AML-193 (cell line): ENCODE measurements around the gene CYTH4.
"Not testable (repeated sequence)": the region's sequence is repeated elsewhere in the genome, so short reads cannot be mapped to it uniquely, and the experiment has no call there.

Experiments used
- DNase-seq, 2 experiments: peaks; one replicate each; lab custom pipeline; 2025; lab: John Stamatoyannopoulos, UW

The CYTH4 gene

DNA sequence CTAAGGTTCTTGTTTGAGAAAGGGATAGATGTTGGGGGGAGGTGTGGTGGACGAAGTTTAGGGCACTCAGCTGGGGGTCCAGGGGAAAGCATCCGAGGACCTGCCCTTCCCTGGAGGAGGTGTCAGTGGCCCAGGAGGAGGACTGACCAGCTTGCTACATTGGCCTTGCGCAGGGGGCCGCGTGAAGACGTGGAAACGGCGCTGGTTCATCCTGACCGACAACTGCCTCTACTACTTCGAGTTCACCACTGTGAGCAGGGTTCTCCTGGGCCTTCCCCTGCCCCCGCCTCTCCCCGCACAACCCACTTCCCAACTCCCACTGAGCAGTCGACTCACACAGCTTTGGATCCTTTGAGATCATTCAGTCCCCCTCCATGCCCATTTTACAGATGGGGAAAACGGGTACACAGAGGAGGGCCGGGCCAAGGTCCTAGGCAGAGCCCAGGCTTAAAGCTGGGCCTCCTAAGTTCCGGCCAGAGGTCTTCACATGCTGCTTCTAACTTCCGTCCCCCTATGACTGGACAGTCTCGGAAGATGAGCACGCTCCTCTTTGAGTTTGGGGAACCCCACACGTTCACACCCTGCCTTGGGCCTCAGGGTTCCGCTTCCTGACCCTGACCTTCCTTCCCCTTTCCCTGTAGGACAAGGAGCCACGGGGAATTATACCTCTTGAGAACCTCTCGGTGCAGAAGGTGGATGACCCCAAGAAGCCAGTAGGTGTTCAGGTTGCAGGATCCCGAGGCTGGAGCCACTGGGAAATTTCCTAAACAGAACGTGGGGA lies 28.7 kb downstream of the CYTH4 start:
- no peak for DNase-seq

DNA sequence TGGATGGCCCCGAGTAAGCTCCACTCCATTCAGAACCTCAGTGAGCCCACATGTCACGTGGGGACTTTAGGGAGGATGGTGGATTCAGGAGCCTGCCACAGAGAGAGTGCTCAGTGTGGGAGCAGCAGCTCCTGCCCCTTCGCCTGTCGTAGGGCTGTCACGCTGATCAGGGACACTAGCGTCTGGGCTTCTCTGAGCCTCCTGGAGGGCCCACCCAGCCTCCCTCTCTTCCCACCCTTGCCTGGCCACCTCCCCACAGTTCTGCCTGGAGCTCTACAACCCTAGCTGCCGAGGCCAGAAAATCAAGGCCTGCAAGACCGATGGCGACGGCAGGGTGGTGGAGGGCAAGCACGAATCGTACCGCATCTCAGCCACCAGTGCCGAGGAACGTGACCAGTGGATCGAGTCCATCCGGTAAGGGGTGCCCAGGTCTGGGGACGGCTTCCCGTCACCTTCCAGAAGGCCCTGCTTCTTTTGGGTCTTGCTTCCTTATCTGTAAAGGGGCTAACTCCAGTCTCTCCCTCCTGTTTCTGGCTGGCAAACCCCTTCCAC lies 29.5 kb downstream of the CYTH4 start:
- DNase-seq = no peak

DNA sequence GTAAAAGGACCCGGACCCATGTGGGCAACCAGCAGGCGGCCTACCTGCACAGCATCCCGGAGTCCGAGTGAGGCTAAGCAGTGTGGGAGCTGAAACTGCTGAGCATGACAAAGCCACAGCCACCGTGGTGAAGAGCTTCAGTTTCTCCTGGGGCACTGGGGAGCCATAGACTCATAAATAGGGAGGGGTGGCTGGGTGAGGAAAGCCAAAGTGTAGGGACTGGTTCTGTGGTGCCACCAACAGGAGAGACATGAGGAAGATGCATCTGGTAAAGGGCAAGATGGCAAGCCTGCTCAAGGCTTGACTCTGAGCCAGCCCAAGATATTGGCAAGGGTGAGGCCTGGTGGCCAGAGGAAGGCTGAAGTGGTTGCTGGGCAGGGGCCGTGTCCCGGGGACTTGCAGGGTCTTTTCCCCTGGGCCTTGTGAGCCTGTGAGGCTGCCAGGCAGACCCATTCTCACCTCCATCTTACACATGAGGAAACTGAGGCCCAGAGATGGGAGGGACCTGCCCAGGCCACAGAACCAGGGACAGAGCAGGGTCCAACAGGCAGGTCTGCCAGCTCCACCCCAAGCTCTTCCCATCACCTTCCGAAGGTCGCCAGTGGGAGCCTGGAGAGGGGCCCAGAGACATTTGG lies 30.4 kb downstream of the CYTH4 start:
- no peak for DNase-seq

DNA sequence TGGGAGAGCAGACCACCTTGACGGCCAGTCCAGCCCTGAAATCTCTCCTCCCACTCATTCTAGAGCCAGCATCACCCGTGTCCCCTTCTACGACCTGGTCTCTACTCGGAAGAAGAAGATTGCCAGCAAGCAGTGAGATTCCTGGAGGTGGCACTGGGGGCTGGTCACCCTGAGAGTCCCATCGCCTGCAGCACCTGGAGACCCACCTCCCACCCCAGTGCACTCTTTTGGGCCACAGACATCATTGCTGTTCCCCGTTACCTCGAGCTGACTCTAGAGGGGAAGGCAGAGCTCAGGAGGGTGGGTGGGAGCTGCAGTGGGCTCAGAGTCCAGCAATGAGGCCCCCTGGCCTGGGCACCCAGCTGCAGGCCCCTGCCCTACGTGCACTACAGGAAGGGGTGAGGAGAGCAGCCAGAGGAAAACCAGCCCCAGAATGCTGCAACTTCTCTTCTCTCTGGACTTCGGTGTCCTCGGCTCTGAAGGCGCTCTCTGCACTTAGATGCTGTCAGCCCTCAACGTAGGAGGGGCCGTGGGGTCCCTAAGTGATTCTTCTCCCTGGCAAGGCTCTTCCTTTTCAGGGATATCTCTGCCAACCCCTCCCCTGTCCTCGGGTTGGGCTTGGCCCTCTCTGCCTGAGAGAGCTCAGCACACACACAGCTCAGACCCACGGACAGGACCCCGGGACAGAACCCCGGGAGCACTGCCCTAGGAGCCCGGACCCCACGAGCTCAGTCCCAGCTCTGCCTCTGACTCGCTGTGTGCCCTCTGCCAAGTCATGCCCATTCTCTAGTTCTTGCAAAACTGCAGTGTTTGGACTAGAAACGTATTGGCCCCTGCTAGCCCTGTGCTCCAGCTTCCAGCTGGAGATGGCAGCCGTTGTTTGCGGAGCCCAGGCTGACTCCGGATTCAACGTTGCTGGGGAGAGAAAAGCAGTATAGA lies 31.3 kb downstream of the CYTH4 start:
- DNase-seq = no peak

DNA sequence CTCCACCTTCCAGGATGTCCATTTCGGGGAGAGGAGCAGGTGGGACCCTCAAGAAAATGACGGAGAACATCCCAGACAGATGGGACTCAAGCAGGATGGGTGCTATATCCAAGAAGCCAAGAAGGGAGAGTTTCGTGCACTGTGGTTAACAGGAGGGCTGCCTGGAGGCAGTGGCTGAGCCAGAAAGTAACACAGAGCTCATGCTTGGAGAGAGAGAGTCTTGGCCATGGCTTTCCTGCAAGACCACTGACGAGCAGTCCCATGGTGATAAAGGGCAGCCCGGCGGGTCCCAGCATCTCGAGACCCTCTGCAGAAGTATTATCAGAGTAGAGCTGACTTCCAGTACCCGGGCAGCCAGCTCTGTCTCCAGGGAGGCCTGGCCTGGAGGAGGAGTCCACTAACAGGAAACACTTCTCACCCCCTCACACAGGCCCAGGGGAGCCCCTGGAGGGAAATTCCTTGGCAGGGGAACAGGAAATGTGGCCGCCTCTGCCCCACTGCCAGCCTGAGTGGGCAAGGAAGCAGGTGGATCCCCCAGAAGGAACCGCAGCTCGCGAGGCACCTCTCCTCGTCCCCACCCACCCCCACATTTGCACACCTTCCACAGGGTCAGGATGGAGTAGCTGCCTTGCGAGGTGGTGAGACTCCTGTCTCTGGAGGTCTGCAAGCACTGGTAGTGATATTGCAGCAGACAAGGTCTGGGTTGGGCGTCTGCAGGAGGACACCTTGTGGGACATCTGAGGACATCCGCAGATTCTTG lies 32.2 kb downstream of the CYTH4 start:
- DNase-seq = no peak

DNA sequence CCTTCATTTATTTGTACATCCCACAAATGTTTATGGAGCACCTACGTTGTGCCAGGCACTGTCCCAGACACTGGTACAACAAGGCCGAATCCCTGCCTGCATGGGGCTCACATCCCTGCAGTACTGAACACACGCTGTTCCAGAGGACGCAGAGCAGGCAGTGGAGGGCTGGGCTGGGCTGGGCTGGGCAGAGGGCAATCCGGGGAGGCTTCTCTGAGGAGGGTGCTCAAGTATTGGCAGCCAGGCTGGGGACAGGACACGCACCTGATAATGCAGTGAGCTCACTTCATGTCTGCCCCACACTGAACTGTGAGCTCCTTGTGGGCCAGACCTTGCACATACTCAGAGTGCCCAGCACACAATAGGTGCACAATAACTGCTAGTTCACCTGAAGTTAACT lies 34.1 kb downstream of the CYTH4 start:
- no peak for DNase-seq

DNA sequence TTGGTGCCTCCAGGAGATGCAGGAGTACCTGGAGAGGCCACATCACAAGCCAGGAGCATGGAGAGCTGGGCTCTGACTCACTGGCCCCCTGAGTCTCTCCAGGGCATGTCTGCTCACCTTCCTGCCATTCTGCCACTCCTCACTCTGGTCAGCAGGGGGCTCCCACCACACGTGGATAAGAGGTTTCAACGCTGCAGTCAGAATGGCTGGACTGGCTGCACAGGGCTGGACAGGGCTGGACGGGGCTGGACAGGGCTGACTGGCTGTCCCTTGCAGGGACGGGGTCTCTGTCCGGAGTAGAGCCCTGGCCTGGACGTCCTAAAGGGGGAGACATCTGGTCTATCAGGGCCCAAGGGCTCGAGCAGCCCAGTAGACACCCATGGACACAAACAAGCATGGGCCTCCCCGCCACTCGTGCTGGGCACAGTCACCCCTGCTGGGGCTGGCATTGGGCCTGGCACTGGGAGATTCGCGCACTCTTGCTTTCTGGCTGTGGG lies 34.6 kb downstream of the CYTH4 start:
- peak; percentile 58 to 72 for DNase-seq

DNA sequence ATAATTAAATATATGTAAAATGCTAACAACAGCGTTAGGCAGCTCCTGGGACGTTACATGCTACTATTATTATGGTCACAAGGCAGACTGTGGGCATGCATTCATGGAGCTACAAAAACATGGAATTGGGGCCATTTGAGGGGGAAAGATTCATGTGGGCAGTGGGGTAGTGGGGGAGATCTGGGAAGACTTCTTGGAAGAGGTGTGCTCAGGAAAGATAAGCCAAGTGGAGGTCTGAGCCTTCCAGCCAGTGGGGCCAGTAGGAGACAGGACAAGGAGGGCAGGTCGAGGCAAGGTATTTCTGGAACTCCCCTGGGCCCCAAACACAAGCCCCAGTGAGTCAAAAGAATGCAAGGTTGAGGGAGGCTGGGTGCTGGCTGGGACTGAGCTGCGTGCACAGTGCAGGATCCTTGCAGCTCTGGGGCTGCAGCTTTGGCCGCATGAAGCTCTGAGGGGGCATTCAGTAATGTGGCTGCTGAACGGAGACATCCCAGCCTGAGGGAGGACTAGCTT lies 35.4 kb downstream of the CYTH4 start:
- DNase-seq = no peak

DNA sequence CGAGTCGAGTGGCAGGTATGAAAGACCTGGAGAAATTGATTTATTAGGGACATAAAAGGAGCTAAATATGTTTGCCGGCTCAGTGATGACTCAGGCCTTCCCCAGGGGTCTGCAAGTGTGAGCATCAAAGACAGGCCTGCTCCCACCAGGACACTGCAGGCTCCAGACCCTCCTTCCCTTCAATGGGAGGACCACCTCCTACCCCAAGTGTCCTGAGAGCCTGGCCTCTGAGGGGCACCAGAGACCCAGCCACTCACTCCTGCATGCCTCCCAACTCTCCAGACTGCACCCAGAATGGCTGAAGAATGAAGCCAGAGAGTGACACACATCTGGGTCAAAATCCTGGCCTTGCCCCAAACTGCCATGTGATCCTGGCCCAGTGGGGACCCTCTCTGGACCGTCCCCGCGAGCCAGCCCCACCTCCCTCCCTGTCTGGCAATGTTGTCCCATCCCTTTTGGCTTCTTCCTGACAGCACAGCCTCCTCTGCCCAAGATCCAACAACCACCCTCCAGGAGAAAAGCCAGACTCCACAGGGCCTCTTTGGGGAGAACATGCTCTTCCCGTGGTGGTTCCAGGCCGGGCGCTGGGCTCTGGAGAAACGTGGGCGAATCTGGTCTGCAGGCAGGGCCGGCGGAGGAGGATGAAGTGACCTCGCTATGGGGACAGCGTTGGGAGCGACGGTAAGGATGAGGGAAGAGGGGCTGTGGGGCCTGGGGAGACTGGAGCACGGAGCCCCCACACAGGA lies 36.2 kb downstream of the CYTH4 start:
- no peak for DNase-seq

DNA sequence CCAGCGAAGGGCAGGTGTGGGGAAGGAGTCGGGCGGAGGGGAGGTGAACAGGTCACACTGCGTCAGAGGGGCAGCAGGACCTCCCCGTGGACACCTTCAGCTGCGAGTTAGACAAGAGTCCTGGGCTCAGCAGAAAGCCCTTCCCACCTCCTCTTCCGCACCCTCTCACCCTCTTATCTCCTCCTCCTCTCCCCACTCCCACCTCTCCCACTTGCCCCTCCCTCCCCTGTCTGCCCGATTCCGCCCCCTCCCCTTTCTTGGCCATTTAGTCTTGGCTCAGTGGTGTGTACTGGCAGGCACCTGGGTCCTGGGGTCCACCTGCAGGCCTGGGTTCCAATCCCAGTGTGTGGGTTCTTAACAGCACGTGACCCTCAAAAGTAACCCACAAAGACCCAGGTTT lies 37.2 kb downstream of the CYTH4 start:
- DNase-seq = no peak

DNA sequence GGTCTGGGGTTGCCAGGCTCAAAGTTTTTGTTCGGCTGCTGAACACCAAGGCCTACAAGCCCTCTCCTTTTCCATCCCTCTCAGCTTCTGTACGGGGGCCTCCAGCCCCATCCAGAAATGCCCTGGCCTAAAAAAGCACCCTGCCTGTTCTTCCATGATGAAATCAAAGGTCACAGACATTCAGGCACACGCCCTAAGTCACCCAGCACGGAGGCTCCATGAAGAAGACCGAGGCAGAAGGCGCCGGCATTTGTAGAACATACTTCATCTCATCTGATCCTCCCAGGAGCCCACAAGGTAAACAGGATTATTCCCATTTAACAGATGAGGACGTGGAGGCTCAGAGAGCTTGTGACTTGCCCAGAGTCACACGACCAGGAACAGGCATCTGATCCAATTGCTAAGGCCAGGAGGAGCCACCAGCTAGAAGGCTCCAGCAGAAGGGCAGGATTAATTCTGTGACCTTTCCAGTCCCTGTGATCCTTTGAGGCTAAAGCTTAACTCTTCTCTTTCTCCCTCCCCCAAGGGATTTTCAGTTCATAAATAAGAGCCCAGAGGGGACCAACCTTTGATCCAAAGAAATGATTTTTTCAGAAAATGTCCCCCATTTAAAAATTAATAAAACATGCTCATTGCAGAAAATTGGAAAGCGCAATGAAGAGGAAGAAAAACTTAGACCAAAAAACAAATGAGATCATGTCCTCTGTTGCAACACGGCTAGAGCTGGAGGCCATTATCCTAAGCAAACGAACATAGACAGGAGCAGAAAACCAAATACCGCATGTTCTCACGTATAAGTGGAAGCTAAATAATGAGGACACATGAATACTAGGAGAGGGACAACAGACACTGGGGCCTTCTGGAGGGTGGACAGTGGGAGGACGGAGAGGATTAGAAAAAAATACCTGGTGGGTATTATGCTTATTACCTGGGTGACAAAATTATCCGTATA lies 38.7 kb downstream of the CYTH4 start:
- no peak for DNase-seq

DNA sequence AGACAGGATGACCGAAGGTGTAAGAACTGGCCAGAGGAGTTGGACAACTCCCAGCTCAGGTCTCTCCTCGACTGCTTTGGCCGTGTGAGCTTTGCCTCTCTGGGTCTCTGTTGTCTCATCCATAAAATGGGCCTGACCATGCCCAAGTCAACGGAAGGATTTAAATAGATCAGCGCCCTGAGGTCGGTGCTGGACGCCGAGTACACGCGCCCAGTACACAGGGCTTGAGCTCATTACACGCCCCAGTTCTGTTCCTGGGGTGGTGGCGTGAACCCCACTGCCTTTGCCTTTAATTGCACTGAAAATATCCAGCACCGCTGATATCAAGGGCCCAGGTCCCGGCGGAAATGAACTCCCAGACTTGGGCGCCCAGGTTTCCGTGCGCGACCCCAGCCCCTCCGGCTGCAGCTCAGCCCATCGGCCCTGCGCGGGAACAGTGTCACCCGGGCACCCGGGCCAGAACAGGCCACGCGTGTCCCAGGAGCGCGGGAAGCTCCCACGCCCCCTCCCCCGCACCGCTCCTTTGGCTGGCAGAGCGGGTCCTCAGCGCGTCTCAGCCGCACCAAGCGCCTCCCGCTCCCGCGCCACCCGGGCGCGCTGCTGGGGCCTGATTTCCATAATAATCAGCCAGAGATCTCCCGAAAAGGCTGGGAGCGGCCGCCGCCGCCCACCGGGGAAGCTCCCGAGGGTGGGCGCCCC lies 42.2 kb downstream of the CYTH4 start:
- no peak for DNase-seq

DNA sequence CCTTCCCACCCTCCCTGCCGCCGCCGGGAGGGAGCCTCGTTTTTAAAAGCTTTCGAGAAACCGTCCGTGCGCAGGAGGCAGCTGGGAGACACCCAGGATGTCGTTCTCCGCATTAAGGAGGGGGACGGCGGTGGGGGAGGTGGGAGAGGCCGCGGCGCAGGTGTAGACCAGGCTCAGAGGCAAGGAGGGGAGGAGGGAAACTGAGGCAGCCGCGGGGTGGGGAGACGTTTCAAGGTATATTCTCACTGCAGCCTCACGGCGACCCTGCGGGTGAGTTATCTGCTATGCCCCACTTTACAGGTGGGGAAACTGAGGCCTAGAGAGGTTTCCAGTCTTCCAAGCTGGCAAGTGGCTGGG lies 42.7 kb downstream of the CYTH4 start:
- no peak for DNase-seq

DNA sequence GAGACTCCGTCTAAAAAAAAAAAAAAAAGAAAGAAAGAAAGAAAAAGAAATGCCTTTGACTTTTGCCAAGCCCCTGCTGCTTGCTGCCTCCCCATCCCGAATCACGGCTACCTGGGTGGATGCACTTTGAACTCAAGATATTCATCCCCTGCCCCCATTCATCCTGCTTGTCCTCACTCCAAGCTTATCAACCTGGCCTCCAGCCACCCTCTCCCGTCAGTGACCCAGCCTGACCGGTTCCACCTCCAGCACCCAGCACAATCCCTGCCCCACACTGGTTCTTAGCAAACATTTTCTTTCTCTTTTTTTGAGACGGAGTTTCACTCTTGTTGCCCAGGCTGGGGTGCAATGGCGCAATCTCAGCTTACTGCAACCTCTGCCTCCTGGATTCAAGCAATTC lies 44.4 kb downstream of the CYTH4 start:
- DNase-seq = no peak

DNA sequence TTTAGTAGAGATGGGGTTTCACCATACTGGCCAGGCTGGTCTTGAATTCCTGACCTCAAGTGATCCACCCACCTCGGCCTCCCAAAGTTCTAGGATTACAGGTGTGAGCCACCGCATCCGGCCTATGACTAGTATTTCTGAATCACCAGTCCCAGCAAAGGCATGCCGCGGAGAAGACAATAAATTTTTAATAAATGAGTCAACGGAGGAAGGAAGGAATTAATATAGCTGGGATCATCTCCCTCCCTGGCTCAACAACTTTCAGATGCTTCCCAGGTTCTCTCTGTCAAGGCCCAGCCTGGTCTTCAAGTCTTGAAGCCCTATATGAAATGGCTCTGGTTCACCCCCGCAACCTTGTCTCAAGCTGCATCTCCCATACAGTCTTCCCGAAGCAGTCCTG lies 45.7 kb downstream of the CYTH4 start:
- DNase-seq = no peak

DNA sequence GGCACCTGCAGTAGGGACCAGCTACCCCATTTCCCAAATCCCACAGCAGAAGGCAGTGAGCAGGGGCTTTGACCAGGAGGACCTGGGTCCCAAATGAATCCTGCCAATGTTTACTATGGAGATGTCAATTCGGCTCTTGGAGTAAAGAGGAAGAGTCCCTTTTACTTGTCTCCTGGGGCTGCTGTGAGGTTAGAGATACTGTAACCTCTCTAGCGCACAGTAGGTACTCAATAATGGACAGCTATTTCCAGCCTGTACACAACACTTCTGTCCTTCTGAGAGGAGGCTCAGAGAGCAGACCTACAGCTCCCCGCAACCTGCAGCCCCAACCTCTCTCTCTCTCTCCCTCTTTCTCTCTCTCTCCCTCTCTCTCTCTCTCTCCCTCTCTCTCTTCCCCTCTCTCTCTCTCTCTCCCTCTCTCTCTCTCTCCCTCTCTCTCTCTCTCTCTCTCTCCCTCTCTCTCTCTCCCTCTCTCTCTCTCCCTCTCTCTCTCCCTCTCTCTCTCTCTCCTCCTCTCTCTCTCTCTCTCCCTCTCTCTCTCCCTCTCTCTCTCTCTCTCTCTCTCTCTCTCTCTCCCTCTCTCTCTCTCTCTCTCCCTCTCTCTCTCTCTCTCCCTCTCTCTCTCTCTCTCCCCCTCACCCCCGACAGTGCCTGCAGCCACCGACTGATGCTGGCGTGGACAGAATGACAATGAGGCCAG lies 46.4 kb downstream of the CYTH4 start:
- not testable (repeated sequence) for DNase-seq

DNA sequence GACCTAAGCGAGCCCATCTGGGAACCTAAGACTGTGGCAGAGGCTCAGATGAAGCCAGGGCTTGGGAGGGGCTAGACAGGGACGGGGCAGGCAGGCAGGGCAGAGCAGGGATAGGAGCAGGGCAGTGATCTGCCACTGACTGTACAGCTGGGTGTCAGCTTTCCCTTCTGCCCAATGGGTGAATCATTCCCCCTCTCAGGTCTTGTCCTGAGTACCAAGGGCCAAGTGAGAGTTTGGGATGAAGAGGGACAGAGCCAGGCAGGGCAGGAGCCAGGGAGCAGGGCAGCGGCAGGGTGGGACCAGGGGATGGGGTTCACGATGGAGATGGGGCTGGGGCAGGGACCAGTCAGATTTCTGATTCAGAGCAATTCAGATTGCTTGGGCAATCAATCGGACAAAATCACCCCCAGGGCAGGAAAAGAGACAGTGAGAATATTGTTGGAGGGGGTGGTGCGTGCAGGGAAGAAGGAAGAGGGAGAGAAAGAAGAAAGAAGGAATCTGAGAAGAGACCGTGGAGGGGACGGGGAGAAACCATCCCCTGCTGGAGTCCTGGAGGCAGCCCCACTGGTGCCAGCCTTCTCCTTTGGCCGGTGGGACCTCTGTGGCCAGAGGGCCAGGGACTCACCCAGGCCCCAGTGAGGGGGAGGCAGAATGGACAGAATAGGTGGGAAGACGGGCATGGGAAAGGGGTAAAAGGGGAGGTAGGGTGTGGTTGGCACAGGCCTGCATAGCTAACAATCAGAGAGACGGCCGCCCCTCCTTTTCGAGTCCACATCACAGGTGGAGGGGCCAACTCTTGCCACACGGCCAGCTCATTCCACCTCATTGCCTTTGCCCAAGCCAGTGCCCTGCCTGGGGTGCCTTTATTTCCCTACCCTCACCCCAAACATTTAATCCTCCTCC lies 47.2 kb downstream of the CYTH4 start:
- DNase-seq = no peak
